ENCODE data around the gene PLIN1.

DNA sequence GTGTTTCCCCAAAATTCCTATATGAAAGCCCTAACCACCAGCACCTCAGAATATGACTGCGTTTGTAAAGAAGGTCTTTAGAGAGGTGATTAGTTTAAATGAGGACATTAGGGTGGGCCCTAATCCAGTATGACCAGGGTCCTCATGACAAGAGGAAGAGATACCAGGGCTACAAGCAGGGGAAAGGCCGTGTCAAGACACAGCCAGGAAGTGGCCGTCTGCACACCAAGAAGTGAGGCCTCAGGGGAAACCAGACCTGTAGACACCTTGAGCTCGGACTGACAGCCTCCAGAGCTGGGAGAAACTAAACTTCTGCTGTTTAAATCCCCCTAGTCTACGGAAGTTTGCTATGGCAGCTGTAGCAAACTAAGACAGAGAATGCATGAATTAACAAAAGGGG, 38.1 kb downstream of the PLIN1 start:
- TF ChIP-seq EP300 (IDR thresholded peaks at IDR 0.05; ENCODE audit: low read depth) (no peak), POLR2AphosphoS5 (IDR thresholded peaks at IDR 0.05) (no peak), POLR2A (IDR thresholded peaks at IDR 0.05) (no peak)
- TF ChIP-seq, protein P1, sequence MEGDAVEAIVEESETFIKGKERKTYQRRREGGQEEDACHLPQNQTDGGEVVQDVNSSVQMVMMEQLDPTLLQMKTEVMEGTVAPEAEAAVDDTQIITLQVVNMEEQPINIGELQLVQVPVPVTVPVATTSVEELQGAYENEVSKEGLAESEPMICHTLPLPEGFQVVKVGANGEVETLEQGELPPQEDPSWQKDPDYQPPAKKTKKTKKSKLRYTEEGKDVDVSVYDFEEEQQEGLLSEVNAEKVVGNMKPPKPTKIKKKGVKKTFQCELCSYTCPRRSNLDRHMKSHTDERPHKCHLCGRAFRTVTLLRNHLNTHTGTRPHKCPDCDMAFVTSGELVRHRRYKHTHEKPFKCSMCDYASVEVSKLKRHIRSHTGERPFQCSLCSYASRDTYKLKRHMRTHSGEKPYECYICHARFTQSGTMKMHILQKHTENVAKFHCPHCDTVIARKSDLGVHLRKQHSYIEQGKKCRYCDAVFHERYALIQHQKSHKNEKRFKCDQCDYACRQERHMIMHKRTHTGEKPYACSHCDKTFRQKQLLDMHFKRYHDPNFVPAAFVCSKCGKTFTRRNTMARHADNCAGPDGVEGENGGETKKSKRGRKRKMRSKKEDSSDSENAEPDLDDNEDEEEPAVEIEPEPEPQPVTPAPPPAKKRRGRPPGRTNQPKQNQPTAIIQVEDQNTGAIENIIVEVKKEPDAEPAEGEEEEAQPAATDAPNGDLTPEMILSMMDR (IDR thresholded peaks at IDR 0.05) = no peak

All from transverse colon (tissue), 4 donors.